BJ (cell line): ENCODE measurements around the gene KCNQ2. TPM values are rescaled to one million over a fixed set of nuclear protein-coding genes. Genes with fewer than 3 reads are reported as not detected.

Experiments
- CTCF ChIA-PET: fragments of 350-600 bp; formaldehyde crosslinking; extraction: SDS; loops from one replicate; lab custom pipeline; 2021; ENCODE audit warnings: antibody characterized with exemption, inconsistent platforms; lab: Yijun Ruan, JAX
- POLR2A ChIA-PET: fragments of 300-600 bp; sonication (Branson Sonifier 250); formaldehyde crosslinking; extraction: SDS; loops from one replicate; lab custom pipeline; 2021; ENCODE audit warnings: antibody characterized with exemption; lab: Charles Lee
- DNase-seq: peaks from one replicate; pipeline ENCODE4 v3.0.0-alpha.2; 2011; ENCODE audit warnings: low read depth
- H3K27me3 ChIP-seq: 2 replicates; pipeline ENCODE4 v1.6.0; 2011; ENCODE audit warnings: low read length; ENCODE audit not compliant: control insufficient read depth, insufficient read depth
- H3K36me3 ChIP-seq: 2 replicates; pipeline ENCODE4 v1.5.1; 2011; ENCODE audit warnings: low read length; ENCODE audit not compliant: control insufficient read depth, insufficient read depth
- H3K4me3 ChIP-seq: 2 replicates; pipeline ENCODE4 v1.5.1; 2011; ENCODE audit warnings: low read depth, mild to moderate bottlenecking, control low read depth, low read length
- CTCF ChIP-seq: IDR thresholded peaks from 2 replicates; pipeline ENCODE4 v1.5.1; 2011; ENCODE audit warnings: low read depth, mild to moderate bottlenecking, control low read depth, inconsistent platforms, low read length, moderate library complexity; ENCODE audit not compliant: insufficient read depth
- polyA plus RNA-seq: library from polyadenylated mRNA; depleted of rRNA; stranded (reverse); fragments of >200 nt; gene quantifications from 2 replicates; pipeline ENCODE4 v1.2.3, GENCODE V29; 2011

The KCNQ2 gene
- polyA plus RNA-seq, 1 experiment, result not detected

- ChIA-PET POLR2A (no interaction called here), CTCF (interaction anchor here (1.8 kb wide), 1 partner anchor 19 kb away, joined by 4 read pairs; the partner anchor contains the start of gene PPDPF)
- no peak for DNase-seq
- no peaks in the 10 kb centered on the region for H3K36me3 ChIP-seq
- H3K27me3 ChIP-seq, result peaks cover 10% of the 10 kb centered on the region
- TF ChIP-seq CTCF, result no peak
- H3K4me3 ChIP-seq, result no peak overlapping the region
Measured at GRCh38 chr20:63501818-63502670, 29.6 kb upstream of the KCNQ2 start.

- ChIA-PET CTCF (no interaction called here), POLR2A (no interaction called here)
Measured at GRCh38 chr20:63500902-63501817, 28.7 kb upstream of the KCNQ2 start.

GRCh38 chr20:63500151-63500901 is 27.9 kb upstream of the KCNQ2 start:
- no peak for DNase-seq

More at GRCh38 chr20:63500902-63501817, 28.7 kb upstream of the KCNQ2 start:
- H3K36me3 ChIP-seq, result no peaks in the 10 kb centered on the region
- H3K27me3 ChIP-seq, result peaks cover 8% of the 10 kb centered on the region
- TF ChIP-seq CTCF, result no peak
- DNase-seq, result no peak
- H3K4me3 ChIP-seq, result no peak overlapping the region

GRCh38 chr20:63499338-63499969 is 27.0 kb upstream of the KCNQ2 start:
- TF ChIP-seq CTCF, result no peak
- Histone ChIP-seq H3K36me3 (no peaks in the 10 kb centered on the region; the same call in 1 of the 2 replicates), H3K27me3 (peaks cover 8% of the 10 kb centered on the region), H3K4me3 (peak overlapping the region; percentile 41)
- no peak for DNase-seq
- POLR2A ChIA-PET, result no interaction called here
- CTCF ChIA-PET, result no interaction called here

More at GRCh38 chr20:63500151-63500901, 27.9 kb upstream of the KCNQ2 start:
- Histone ChIP-seq H3K36me3 (no peaks in the 10 kb centered on the region), H3K27me3 (peaks cover 8% of the 10 kb centered on the region), H3K4me3 (no peak overlapping the region)
- TF ChIP-seq CTCF, result no peak
- ChIA-PET POLR2A (no interaction called here), CTCF (no interaction called here)
